GM19025 (cell line): ENCODE data around the gene C1QTNF4.

Experiments used
- ATAC-seq: cut with Tn5 transposase; IDR thresholded peaks from one replicate; pipeline ENCODE4 v1.9.1; 2021; ENCODE audit warnings: mild to moderate bottlenecking, low read depth, moderate library complexity; ENCODE audit not compliant: unreplicated experiment

The C1QTNF4 gene

DNA sequence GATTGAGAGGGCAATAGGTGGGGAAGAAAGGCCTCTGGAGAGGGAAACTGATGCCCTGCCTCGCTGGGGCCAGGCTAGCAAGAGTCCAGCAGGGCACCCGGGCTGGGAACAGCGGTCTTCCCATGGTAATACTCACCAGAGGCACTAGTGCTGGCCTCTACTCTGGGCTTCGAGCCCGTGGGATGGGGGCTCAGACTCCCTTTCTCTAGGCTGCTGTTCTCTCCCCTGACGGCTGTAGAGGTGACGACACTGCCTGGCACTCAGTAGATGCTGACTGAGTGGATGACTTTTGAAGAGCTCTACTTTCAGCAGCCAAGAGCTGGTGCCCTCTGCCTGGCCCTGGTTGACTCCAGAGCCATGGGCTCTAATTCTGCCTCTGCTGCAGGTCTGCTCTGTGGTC lies 818 bp upstream of the C1QTNF4 start:
- no peak for ATAC-seq

DNA sequence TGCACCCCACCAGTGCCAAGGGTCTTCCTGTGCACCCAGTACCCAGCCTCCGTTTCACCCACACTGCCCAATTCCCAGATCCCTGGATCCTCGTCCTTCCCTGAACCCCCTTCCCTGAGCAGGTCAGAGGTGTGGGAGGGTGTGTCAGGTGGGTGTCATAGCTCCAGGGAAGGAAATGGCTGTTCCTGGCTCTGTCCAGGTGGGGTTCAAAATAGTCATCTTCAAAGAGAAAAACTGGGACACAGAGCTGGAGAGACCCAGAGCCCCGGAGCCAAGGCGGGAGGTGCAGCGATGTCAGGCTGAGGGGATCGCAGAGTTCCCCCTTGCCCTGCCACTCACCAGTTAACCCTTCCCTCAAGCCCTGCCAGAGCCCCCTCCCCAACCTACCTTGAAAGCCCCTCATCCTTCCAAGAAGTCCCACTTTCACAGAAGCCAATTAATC lies 698 bp downstream of the C1QTNF4 start:
- no peak for ATAC-seq

DNA sequence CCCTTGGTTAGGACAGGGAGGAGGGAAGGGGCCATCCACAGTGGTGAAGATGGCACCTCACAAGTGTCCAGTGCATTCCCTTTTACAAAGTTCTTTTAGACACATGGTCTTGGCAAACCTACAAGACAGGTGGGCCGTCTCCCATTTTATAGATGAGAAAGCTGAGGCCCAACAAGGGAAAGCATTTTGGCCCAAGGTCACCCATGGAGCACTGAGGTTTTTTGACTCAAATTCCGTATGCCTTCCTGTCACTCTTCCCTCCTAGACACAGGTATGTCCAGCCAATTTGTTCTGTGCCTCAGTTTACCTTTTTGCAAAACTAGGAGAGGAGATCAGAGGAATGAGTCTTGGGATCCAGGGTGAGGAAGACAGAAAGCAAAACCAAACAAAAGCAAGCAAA lies 1.2 kb downstream of the C1QTNF4 start:
- ATAC-seq, result no peak

DNA sequence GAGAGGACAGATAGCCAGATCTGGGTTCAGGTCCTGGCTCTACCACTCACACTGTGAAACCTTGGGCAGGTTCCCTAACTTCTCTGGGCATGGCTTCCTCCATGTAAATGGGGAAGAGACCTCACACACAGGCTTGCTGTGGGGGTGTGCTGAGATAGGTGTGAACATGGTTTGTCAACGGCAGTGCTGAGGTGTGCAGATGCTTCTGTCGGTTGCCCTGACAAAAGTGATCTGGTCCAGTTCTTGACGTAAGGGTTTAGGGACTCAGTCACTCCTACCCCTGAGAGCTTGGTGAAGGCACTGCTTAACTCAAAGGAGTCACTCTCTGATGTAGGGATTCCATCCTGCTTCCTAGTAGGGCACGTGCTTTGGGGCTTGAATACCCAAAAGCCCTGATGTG lies 2.0 kb downstream of the C1QTNF4 start:
- ATAC-seq, result no peak

DNA sequence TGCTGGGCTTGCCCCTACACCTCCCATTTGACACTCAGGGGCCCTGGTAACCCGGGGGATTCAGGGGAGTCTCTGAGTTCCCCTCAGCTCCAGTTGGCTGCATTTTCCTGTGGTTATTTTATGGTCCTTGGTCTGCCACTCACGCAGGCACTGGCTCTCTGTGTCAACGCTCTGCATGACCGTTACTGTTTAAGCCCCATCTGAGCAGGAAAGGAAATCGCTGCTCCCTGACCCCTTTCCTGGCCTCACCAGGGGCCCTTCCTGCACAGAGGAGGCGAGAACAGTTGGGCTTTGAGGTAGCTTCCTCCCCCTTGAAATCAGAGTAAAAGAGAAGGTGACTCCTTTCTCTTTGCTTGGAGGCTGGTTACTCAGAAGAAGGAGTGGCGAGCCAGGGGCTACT lies 2.4 kb downstream of the C1QTNF4 start:
- ATAC-seq, result no peak

DNA sequence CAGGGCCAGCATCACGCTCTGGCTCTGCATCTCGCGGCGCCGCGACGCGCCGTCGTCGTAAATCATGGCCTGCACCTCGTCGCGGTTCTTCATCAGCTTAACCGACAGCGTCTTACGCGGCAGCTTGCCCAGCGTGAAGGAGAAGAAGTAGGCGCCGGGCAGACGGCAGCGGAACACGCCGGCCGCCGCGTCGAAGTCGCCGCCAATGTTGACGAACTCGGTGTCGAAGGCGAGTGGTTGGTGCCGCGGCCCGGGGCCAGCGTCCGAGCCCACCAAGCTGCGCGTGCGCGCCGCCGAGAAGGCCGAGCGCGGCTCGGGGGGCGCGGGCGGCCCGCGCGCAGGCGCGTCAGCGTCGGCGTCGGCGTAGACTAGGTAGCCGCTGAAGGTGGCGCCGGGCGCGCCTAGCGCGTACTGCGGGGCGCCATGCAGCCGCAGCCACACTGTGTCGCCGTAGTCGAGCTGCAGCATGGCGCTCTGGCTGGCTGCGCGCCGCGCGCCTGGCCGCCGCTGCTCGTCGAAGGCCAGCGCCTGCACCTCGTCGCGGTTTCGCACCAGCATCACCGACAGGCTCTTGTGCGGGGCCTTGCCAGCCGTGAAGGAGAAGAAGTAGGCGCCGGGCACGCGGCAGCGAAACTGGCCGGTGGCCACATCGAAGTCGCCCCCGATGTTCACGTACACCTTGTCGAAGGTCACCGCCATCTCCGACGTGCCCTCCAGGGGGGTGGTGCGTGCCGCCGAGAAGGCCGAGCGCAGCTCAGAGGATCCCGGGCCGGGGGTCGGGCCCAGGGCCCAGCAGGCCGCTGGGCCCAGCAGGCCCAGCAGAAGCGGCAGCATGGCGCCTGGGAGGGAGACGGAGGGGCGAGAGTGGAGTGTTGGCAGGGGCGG lies 4.0 kb downstream of the C1QTNF4 start:
- ATAC-seq, result no peak

DNA sequence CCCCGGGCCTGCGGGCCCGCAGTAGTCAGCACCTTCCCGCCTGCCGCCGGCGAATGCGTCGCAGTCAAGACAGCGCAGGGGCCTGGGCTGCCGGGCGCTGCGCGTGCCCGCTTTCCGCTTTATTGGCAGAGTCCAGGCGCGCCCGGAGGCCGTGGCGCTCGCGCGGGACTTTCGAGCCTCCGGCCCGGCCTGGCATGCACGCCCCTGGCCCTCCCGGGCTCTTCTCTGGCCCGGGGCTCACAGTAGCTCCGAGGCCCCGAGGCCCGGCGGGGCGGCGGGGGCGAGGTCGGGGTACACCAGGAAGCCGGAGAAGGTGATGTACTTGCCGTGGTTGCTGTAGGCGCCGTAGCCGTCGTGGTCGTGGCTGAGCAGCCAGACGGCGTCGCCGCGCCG lies 4.6 kb downstream of the C1QTNF4 start:
- no peak for ATAC-seq

DNA sequence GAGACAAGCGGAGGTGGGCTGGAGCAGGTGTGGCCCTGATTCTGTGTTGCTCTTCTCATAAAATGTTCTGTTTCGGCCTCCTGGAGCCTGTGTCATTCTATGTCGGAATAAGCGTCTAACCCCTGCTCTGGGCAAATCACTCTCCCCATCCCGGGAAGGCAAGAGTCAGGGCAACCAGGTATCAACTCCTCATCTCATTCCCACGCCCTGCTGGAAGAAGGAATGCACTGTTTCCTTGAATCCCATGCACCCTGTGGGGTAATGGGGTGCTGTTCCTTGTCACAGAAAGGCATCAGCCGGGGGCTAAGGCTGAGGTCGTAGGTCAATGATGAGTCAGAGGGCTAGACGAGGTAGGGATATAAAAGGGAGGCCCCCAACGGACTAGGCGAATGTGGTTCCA lies 5.1 kb downstream of the C1QTNF4 start:
- ATAC-seq, result no peak

DNA sequence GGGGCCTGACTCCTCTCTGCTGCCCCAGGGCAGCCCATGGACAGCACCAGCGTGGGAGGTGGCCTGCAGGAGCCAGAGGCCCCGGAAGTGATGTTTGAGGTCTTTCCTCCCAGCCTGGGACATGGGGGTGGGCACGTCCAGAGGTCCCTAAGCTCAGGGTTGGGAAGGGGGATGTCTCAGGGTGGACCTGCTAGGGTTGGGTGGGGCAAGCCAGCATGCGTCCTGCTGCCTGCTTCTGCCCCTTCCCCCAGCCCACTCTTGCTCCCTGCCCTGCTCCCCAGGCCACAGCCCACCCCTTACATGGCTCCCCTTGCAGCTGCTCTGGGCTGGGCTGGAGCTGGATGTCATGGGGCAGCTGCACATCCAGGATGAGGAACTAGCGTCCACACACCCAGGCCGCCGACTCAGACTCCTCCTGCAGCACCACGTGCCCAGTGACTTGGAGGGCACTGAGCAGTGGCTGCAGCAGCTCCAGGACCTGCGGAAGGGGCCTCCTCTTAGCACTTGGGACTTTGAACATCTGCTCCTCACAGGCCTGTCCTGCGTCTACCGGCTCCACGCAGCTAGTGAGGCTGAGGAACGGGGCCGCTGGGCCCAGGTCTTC lies 6.4 kb downstream of the C1QTNF4 start:
- no peak for ATAC-seq

DNA sequence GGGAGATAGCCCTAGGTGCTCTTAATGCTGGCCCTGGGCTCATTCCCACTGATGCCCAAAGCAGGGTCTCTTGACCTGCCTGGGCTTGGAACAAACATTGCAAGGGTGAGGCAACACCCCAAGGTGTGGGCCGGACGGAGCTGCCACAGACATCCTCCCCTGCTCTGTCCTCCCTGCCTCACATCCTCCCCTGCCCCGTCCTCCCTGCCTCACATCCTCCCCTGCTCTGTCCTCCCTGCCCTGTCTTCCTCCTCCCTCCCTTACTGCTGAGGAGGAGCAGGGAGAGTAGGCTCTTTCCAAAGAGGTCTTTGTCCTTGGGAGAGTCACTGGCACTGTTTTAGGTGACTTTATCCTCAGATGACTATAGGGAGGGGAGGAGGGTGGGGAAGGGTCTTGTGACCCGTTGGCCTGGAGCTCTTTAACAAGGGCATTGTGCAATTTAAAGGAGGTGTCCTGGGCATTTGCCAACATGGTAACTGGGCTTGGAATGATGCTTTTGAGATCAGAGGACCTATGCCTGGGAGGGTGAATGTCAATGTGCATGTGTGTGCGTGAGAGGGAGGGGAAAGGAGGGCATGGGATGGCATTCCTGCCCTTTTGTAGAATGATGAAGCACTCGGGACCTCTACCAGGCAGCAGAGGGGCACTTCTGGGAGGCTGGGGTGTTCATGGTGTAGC lies 7.0 kb downstream of the C1QTNF4 start:
- no peak for ATAC-seq

DNA sequence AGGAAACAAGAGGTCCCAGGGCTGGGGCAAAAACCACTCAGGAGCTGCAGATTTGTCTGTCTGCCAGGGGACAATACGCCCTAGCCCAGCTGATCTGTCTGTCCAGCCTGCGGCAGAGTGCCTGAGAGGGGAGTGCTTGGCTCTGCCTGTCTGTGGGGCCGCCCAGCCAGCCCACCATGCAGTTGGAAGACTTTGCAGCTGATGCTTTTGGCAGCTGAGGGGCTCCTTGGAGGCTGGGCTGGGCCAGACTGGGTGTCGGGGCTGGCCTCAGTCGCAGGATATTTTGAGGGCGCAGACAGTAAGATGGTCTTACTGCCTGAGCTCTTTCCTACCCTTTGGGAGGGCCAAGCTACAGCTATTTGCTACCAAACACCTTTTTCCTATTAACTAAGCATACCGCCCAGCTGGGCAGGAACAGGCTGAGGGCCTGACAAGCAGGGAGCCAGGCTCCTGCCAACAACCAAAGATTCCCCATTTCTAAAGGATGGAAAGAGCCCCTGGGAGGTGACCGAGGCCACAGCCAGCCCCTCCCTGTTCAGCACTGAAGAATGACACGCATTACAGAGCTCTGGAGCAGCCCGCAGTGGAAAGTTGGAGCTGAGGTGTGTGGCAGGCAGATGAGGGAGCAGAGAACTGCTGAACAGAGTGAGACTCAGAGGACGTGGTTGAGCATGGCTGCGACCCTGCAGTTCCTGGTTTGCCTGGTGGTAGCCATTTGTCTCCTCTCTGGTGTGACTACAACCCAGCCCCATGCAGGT lies 7.9 kb downstream of the C1QTNF4 start, which contains the start of gene FAM180B:
Gene FAM180B, plus strand, starts transcription at position 581 of the 758 bp plus-strand sequence. Its CDS starts 91 bp downstream, at position 672.
- no peak for ATAC-seq

DNA sequence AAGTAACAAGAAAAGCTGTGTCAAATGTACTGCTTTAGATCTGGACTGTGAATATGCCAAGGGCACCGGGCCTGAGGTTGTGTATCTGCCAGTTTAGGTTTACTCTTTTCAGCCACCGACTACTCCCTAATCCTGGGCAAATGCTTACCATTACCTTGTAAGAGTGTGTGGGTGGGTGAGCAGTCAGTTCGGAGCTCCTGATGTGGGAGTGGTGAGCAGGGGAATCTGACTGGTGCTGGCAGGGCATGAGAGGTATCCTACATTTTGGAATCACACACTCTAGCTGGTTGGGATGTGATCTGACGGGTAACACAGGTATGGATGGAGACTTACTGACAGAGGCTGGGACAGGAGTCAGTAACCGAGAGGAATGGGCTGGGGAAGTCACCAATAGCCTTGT lies 10.4 kb downstream of the C1QTNF4 start:
- ATAC-seq, result no peak

DNA sequence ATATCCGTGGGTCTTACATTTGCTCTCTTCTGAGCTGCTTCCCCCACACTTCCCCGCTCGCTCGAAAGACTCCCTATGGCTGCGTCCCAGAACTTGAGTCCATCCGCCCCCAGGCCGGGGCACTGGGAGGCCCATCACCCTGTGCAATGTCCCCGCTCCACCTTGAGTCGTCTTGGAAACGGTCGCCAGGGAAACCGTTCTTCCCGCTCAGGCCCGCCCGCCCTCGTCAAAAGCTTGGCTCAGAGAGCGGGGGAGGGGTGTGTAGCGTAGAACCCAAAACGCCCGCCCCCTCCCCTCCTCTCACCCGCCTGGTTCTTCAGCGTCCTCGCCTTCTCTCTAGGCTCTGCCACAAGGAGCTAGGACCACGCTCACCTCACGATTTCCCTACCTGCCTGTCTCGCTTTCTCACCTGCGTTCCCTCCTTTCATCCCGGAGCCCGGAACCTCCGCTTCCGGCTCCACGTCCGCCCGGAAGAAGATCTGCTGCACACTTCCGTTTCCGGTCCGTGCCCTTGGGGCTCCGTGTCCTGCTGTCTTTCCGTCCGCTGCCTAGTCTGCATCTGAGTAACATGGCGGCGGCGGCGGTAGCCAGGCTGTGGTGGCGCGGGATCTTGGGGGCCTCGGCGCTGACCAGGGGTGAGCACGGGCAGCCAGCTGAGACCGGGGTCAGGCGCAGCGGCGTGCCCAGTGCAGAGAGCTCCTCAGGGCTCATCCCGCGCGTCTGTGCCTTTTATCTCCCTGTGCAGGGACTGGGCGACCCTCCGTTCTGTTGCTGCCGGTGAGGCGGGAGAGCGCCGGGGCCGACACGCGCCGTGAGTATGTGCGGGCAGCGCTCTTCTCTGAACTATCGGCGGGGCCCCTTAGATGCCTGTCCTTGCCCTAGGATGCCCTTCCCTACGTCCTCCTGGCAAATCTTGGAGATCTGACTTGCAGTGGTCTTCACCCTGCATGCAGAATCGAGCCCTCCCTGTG lies 15.4 kb downstream of the C1QTNF4 start, which contains the start of the genes KBTBD4 and NDUFS3:
Gene KBTBD4, minus strand, starts transcription at position 447 of the 971 bp plus-strand sequence. Its CDS starts 19 bp downstream, at position 428.
Gene NDUFS3, plus strand, starts transcription at position 551 of the 971 bp plus-strand sequence. Its CDS starts 18 bp downstream, at position 569.
- ATAC-seq, result peak; percentile 92

DNA sequence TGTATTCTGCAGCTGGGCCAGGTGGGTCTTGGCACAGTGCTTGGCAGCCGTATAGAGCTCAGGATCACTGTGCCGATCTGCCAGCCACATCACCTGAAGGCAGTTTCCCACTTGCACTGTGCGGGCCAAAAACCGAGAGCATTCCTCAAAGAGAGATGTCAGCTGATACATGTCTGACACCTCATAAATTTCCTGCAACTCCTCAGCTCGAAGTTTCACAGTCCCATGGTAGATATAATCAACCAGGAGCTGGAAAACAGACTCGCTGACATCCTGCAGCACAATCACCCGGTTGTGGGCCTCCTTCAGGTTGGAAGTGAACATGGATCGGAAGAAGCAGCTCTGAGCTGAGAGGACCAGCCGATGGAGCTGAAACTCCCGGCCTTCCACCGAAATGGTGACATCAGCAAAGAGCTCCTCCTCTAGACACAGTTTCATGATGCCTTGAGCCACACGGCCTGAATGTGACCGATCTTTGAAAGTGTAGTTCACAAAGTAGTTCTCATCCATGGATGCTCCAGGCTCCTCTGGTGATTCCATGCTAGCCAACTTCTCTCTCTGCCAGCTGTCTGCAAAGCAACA lies 16.7 kb downstream of the C1QTNF4 start:
- ATAC-seq, result no peak

DNA sequence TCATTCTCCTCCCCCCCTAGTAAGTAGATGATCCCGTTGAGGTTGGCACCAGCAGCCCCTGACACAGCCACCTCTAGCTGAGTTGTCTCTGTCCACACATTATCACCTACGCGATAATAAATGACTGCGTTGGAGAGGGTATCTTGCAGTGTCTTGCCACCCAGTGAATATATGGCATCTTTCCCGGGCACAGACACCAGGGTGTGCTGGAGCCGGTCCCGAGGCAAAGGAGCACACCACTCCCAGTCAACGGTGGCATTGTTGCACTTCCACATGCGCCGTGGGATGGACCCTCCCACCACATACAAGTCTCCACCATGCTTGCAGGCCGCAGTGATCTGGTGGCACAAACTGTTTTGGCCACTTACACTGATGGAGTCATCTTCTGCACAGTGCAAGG lies 20.9 kb downstream of the C1QTNF4 start:
- ATAC-seq, result no peak

DNA sequence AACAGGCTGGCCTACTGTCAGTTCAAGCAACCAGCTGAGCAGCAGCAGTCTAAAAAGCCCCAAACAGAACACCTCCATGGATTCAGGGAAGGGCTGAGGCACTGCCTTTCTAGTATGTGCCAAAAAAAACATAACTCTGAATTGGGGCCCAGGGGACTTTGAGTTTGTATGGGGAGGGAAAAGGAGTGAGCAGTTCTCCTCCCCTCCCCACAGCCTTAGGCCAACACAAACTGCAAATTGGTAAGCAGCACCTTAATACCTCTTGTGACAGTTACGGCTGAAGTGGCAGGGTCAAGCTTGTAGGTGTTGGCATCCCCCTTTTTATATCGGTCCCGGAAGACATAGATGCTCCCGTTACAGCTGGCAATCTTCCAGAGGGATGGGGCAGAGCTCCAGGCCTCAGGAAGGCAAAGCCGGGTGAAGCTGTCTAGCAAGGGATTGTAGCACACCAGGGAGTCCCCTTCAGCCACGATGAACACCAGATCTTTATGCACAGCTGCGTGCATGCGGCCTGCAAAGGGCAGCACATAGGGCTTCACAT lies 21.4 kb downstream of the C1QTNF4 start:
- ATAC-seq, result no peak

DNA sequence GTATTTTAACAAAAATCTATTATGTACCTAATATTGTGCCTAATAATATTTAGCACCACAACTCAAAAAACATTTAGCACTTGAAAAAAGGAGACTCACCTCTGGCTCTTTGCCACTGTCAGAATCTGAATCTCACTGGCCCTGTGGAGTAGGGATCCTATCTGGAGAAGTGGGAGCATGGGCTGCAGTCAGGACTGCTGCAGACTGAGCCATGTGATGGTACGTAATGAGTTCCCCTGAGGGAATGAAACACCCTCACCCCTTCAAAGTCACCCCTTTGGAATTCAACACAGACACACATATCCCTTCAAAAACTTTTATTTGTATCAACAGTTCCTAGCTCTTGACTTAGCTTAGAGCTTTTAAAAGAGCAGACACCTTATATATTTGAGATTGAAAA lies 22.3 kb downstream of the C1QTNF4 start:
- no peak for ATAC-seq

DNA sequence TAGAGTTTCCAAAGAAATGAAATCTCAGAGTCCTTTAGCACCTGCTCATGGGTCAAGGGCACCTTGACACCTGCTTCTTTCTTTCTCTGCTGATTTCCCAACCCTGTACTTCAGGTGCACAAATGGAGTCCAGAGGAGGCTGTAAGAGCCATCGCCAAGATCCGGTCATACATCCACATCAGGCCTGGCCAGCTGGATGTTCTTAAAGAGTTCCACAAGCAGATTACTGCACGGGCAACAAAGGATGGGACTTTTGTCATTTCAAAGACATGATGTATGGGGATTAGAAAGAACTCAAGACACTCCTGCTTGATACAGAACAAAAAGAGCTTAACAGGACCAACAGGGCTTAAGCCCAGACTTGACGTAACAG lies 22.9 kb downstream of the C1QTNF4 start:
- no peak for ATAC-seq
